HUES64 (cell line): ENCODE data around the gene MADD.
A peak's percentile ranks its signal among the peaks of the same experiment; 100 is the strongest.

Experiments used
- H3K27ac ChIP-seq: 2 replicates; pipeline ENCODE4 v1.7.0; 2013; ENCODE audit warnings: low read depth, low read length, inconsistent platforms
- H3K27me3 ChIP-seq: 2 replicates; pipeline ENCODE4 v1.6.1; 2013; ENCODE audit warnings: mild to moderate bottlenecking, low read length; ENCODE audit not compliant: insufficient read depth
- H3K36me3 ChIP-seq: 2 replicates; pipeline ENCODE4 v1.6.1; 2013; ENCODE audit warnings: mild to moderate bottlenecking, low read length; ENCODE audit not compliant: insufficient read depth
- H3K4me1 ChIP-seq: 2 replicates; pipeline ENCODE4 v1.6.1; 2013; ENCODE audit warnings: mild to moderate bottlenecking, low read length, moderate library complexity; ENCODE audit not compliant: insufficient read depth
- H3K4me3 ChIP-seq: 2 replicates; pipeline ENCODE4 v1.5.1; 2013; ENCODE audit warnings: mild to moderate bottlenecking, low read length, moderate library complexity
- H3K9ac ChIP-seq: 2 replicates; pipeline ENCODE4 v1.6.1; 2013; ENCODE audit warnings: mild to moderate bottlenecking, low read depth, low read length
- H3K9me3 ChIP-seq: 2 replicates; pipeline ENCODE4 v1.6.1; 2013; ENCODE audit warnings: low read depth, low read length; ENCODE audit not compliant: insufficient read depth
- WGBS: fragments of 150-250, 120-280 bp; methylation state at CpG from one replicate; pipeline ENCODE4 v1.1.7; 2013; ENCODE audit warnings: missing lambda C conversion rate; 5-methylcytosine and 5-hydroxymethylcytosine counted together

The MADD gene

GRCh38 chr11:47253660-47254059, 16.3 kb upstream of the MADD start:
- H3K9me3 ChIP-seq, result no peaks in the 10 kb centered on the region
- H3K9ac ChIP-seq, result no peak overlapping the region
- H3K27ac ChIP-seq, result no peak overlapping the region
- H3K27me3 ChIP-seq, result no peaks in the 10 kb centered on the region
- peaks cover 10% of the 10 kb centered on the region for H3K4me1 ChIP-seq
- H3K36me3 ChIP-seq, result no peaks in the 10 kb centered on the region
- H3K4me3 ChIP-seq, result no peak overlapping the region
- WGBS, result 86% methylated on average over 2 of the region's 2 CpGs

- Histone ChIP-seq H3K4me1 (peaks cover 10% of the 10 kb centered on the region), H3K36me3 (no peaks in the 10 kb centered on the region), H3K27me3 (no peaks in the 10 kb centered on the region), H3K4me3 (no peak overlapping the region), H3K27ac (no peak overlapping the region), H3K9me3 (no peaks in the 10 kb centered on the region), H3K9ac (no peak overlapping the region)
- WGBS, result 93% methylated on average over 3 of the region's 3 CpGs
These were observed 15.5 kb upstream of the MADD start for GRCh38 chr11:47254386-47254785.

GRCh38 chr11:47256374-47256773, 13.6 kb upstream of the MADD start:
- Histone ChIP-seq H3K4me3 (no peak overlapping the region), H3K36me3 (no peaks in the 10 kb centered on the region), H3K27ac (no peak overlapping the region), H3K9ac (no peak overlapping the region), H3K4me1 (peaks cover 14% of the 10 kb centered on the region), H3K9me3 (no peaks in the 10 kb centered on the region), H3K27me3 (no peaks in the 10 kb centered on the region)
- 89% methylated on average over 6 of the region's 6 CpGs for WGBS

GRCh38 chr11:47257177-47257516, 12.8 kb upstream of the MADD start:
- Histone ChIP-seq H3K36me3 (no peaks in the 10 kb centered on the region), H3K4me1 (peaks cover 14% of the 10 kb centered on the region), H3K4me3 (peak overlapping the region; percentile 46), H3K9me3 (no peaks in the 10 kb centered on the region), H3K27ac (peak overlapping the region; percentile 67), H3K9ac (peak overlapping the region; percentile 61), H3K27me3 (no peaks in the 10 kb centered on the region)
- 74% methylated on average over 2 of the region's 2 CpGs for WGBS

GRCh38 chr11:47257517-47258316, 12.2 kb upstream of the MADD start, which contains the start of gene NR1H3:
Gene NR1H3, plus strand, starts transcription at chr11:47257996. Its CDS starts 1,221 bp downstream, at chr11:47259217.
- H3K9me3 ChIP-seq, result no peaks in the 10 kb centered on the region
- H3K9ac ChIP-seq, result peak within 1 kb of the TSS; percentile 61
- no peaks in the 10 kb centered on the region for H3K27me3 ChIP-seq
- WGBS, result 14% methylated on average over 15 of the region's 15 CpGs
- H3K4me1 ChIP-seq, result peaks cover 14% of the 10 kb centered on the region
- no peaks in the 10 kb centered on the region for H3K36me3 ChIP-seq
- peak within 1 kb of the TSS; percentile 67 for H3K27ac ChIP-seq
- peak within 1 kb of the TSS; percentile 46 for H3K4me3 ChIP-seq

- Histone ChIP-seq H3K4me3 (peak overlapping the region; percentile 46), H3K4me1 (peaks cover 14% of the 10 kb centered on the region), H3K9me3 (no peaks in the 10 kb centered on the region), H3K36me3 (0 out of 2 replicates have a peak, but pooled peaks cover 2% of the 10 kb centered on the region), H3K27ac (0 out of 2 replicates have a peak overlapping the region, but pooled peaks have one; percentile 67), H3K27me3 (no peaks in the 10 kb centered on the region), H3K9ac (0 out of 2 replicates have a peak overlapping the region, but pooled peaks have one; percentile 61)
- 89% methylated on average over 11 of the region's 11 CpGs for WGBS
These were observed 11.5 kb upstream of the MADD start for GRCh38 chr11:47258317-47258902.

GRCh38 chr11:47259232-47259977, 10.5 kb upstream of the MADD start:
- no peak overlapping the region for H3K9ac ChIP-seq
- peak overlapping the region; percentile 42; the same call in 1 of the 2 replicates for H3K27ac ChIP-seq
- 0 out of 2 replicates have a peak, but pooled peaks cover 2% of the 10 kb centered on the region for H3K36me3 ChIP-seq
- H3K9me3 ChIP-seq, result no peaks in the 10 kb centered on the region
- 55% methylated on average over 10 of the region's 10 CpGs for WGBS
- H3K27me3 ChIP-seq, result no peaks in the 10 kb centered on the region
- H3K4me1 ChIP-seq, result peaks cover 14% of the 10 kb centered on the region
- no peak overlapping the region for H3K4me3 ChIP-seq

GRCh38 chr11:47260366-47260765, 9.6 kb upstream of the MADD start:
- Histone ChIP-seq H3K36me3 (0 out of 2 replicates have a peak, but pooled peaks cover 2% of the 10 kb centered on the region), H3K27me3 (no peaks in the 10 kb centered on the region), H3K9ac (no peak overlapping the region), H3K4me3 (no peak overlapping the region), H3K27ac (no peak overlapping the region), H3K4me1 (peaks cover 14% of the 10 kb centered on the region), H3K9me3 (no peaks in the 10 kb centered on the region)
- WGBS, result 94% methylated on average over 19 of the region's 19 CpGs

GRCh38 chr11:47261291-47261800, 8.6 kb upstream of the MADD start:
- no peak overlapping the region for H3K4me3 ChIP-seq
- 95% methylated on average over 22 of the region's 22 CpGs for WGBS
- no peaks in the 10 kb centered on the region for H3K27me3 ChIP-seq
- no peaks in the 10 kb centered on the region for H3K9me3 ChIP-seq
- H3K36me3 ChIP-seq, result 0 out of 2 replicates have a peak, but pooled peaks cover 2% of the 10 kb centered on the region
- no peak overlapping the region for H3K27ac ChIP-seq
- no peak overlapping the region for H3K9ac ChIP-seq
- H3K4me1 ChIP-seq, result peaks cover 14% of the 10 kb centered on the region

- WGBS, result 89% methylated on average over 6 of the region's 6 CpGs
- no peaks in the 10 kb centered on the region for H3K9me3 ChIP-seq
- H3K27ac ChIP-seq, result no peak overlapping the region
These were observed 5.8 kb upstream of the MADD start for GRCh38 chr11:47264119-47264518.

More at GRCh38 chr11:47264119-47264518, 5.8 kb upstream of the MADD start:
- H3K4me1 ChIP-seq, result peaks cover 19% of the 10 kb centered on the region
- 0 out of 2 replicates have a peak, but pooled peaks cover 2% of the 10 kb centered on the region for H3K36me3 ChIP-seq
- no peak overlapping the region for H3K4me3 ChIP-seq
- no peaks in the 10 kb centered on the region for H3K27me3 ChIP-seq
- no peak overlapping the region for H3K9ac ChIP-seq
